Muscle of leg (tissue), 11 donors: ENCODE measurements around the gene VPS45. TPM values are rescaled to one million over a fixed set of nuclear protein-coding genes. Genes with fewer than 3 reads are reported as not detected.
A peak's percentile ranks its signal among the peaks of the same experiment; 100 is the strongest.

Experiments
- DNase-seq: peaks from one replicate; pipeline ENCODE4 v3.0.0; 2013
- H3K27ac ChIP-seq: one replicate; pipeline ENCODE4 v1.5.1; 2013; ENCODE audit warnings: mild to moderate bottlenecking, low read length, control low read depth
- H3K27me3 ChIP-seq: one replicate; pipeline ENCODE4 v1.6.1; 2013; ENCODE audit warnings: low read length; ENCODE audit not compliant: control insufficient read depth, insufficient read depth
- H3K36me3 ChIP-seq: one replicate; pipeline ENCODE4 v1.6.1; 2013; ENCODE audit warnings: low read length; ENCODE audit not compliant: control insufficient read depth, insufficient read depth
- H3K4me1 ChIP-seq: one replicate; pipeline ENCODE4 v1.6.1; 2013; ENCODE audit warnings: low read length; ENCODE audit not compliant: control insufficient read depth, insufficient read depth
- H3K4me3 ChIP-seq: one replicate; pipeline ENCODE4 v1.5.1; 2013; ENCODE audit warnings: low read length, control low read depth
- H3K9me3 ChIP-seq: replicated peaks from 2 replicates; pipeline ENCODE4 v1.6.1; 2013; ENCODE audit warnings: low read depth, low read length; ENCODE audit not compliant: control insufficient read depth
- WGBS: methylation state at CpG from one replicate; pipeline ENCODE4 v1.1.5; 2013; ENCODE audit warnings: missing lambda C conversion rate; ENCODE audit not compliant: insufficient coverage; 5-methylcytosine and 5-hydroxymethylcytosine counted together
- polyA plus RNA-seq, 8 donors: library from polyadenylated mRNA; unstranded; fragments of 120-200 nt; gene quantifications; one replicate each; pipeline versions ENCODE4 v1.2.1 to v1.2.3, GENCODE V29; 2013; ENCODE audit warnings: inconsistent platforms in 1 of 8, low replicate concordance in 1 of 8; ENCODE audit not compliant: insufficient read length in 8 of 8, insufficient read depth in 1 of 8
- total RNA-seq: library from RNA; stranded (reverse); fragments of 120-200 nt; gene quantifications from one replicate; pipeline ENCODE4 v1.2.4, GENCODE V29; 2013

Gene VPS45
- total and polyA plus RNA-seq, 9 donors = 39.5 to 48.7 (median 45.1) TPM

GRCh38 chr1:150087415-150087814 lies 19.8 kb downstream of the VPS45 start:
- Histone ChIP-seq H3K36me3 (peaks cover 23% of the 10 kb centered on the region), H3K27me3 (no peaks in the 10 kb centered on the region), H3K4me3 (no peak overlapping the region), H3K27ac (no peak overlapping the region), H3K9me3 (no peaks in the 10 kb centered on the region), H3K4me1 (no peaks in the 10 kb centered on the region)
- WGBS = 100% methylated on average over 1 of the region's 2 CpGs
- no peak for DNase-seq

- Histone ChIP-seq H3K27me3 (no peaks in the 10 kb centered on the region), H3K9me3 (no peaks in the 10 kb centered on the region), H3K27ac (no peak overlapping the region), H3K4me3 (no peak overlapping the region), H3K4me1 (no peaks in the 10 kb centered on the region), H3K36me3 (peaks cover 11% of the 10 kb centered on the region)
- WGBS = no CpG with 5 or more reads among the region's 3 CpGs
- peak; percentile 20 for DNase-seq
These were observed 22.4 kb downstream of the VPS45 start for GRCh38 chr1:150089846-150090520.

GRCh38 chr1:150092180-150092791 lies 24.7 kb downstream of the VPS45 start:
- DNase-seq = no peak
- Histone ChIP-seq H3K4me3 (no peak overlapping the region), H3K36me3 (peaks cover 13% of the 10 kb centered on the region), H3K9me3 (no peaks in the 10 kb centered on the region), H3K27me3 (no peaks in the 10 kb centered on the region), H3K4me1 (no peaks in the 10 kb centered on the region), H3K27ac (no peak overlapping the region)
- no CpG with 5 or more reads among the region's 3 CpGs for WGBS

- peaks cover 6% of the 10 kb centered on the region for H3K36me3 ChIP-seq
- H3K27me3 ChIP-seq = no peaks in the 10 kb centered on the region
- H3K4me1 ChIP-seq = no peaks in the 10 kb centered on the region
- DNase-seq = peak; percentile 52
- peak overlapping the region; percentile 18 for H3K27ac ChIP-seq
- no peaks in the 10 kb centered on the region for H3K9me3 ChIP-seq
- 100% methylated on average over 1 of the region's 1 CpG for WGBS
- H3K4me3 ChIP-seq = no peak overlapping the region
These were observed 26.2 kb downstream of the VPS45 start for GRCh38 chr1:150093805-150094204.

GRCh38 chr1:150094734-150095265 lies 27.2 kb downstream of the VPS45 start:
- whole genome bisulfite sequencing = no CpG with 5 or more reads among the region's 3 CpGs
- Histone ChIP-seq H3K4me1 (no peaks in the 10 kb centered on the region), H3K36me3 (peaks cover 5% of the 10 kb centered on the region), H3K9me3 (no peaks in the 10 kb centered on the region), H3K27ac (no peak overlapping the region), H3K27me3 (no peaks in the 10 kb centered on the region), H3K4me3 (no peak overlapping the region)
- no peak for DNase-seq

- DNase-seq = peak; percentile 28
- WGBS = no CpG with 5 or more reads among the region's 1 CpG
These were observed 35.4 kb downstream of the VPS45 start for GRCh38 chr1:150102986-150103385.

GRCh38 chr1:150106341-150106740 lies 38.8 kb downstream of the VPS45 start:
- DNase-seq = no peak
- Histone ChIP-seq H3K36me3 (peaks cover 3% of the 10 kb centered on the region), H3K9me3 (no peaks in the 10 kb centered on the region), H3K4me1 (peaks cover 3% of the 10 kb centered on the region), H3K27ac (no peak overlapping the region), H3K4me3 (no peak overlapping the region), H3K27me3 (no peaks in the 10 kb centered on the region)
- 66% methylated on average over 3 of the region's 7 CpGs for WGBS

More at GRCh38 chr1:150102986-150103385, 35.4 kb downstream of the VPS45 start:
- Histone ChIP-seq H3K27me3 (no peaks in the 10 kb centered on the region), H3K36me3 (peaks cover 7% of the 10 kb centered on the region), H3K9me3 (peaks cover 3% of the 10 kb centered on the region), H3K4me3 (no peak overlapping the region), H3K27ac (no peak overlapping the region), H3K4me1 (peaks cover 3% of the 10 kb centered on the region)

- Histone ChIP-seq H3K9me3 (peaks cover 6% of the 10 kb centered on the region), H3K27ac (no peak overlapping the region), H3K4me3 (no peak overlapping the region), H3K36me3 (peaks cover 14% of the 10 kb centered on the region), H3K4me1 (peaks cover 1% of the 10 kb centered on the region), H3K27me3 (no peaks in the 10 kb centered on the region)
- no peak for DNase-seq
- WGBS = 42% methylated on average over 2 of the region's 3 CpGs
These were observed 42.0 kb downstream of the VPS45 start for GRCh38 chr1:150109586-150109985.

GRCh38 chr1:150110116-150110515 lies 42.5 kb downstream of the VPS45 start:
- no peak for DNase-seq
- no peak overlapping the region for H3K4me3 ChIP-seq

GRCh38 chr1:150111670-150112069 lies 44.1 kb downstream of the VPS45 start:
- H3K27ac ChIP-seq = no peak overlapping the region
- H3K36me3 ChIP-seq = peaks cover 14% of the 10 kb centered on the region
- no peak overlapping the region for H3K4me3 ChIP-seq
- peaks cover 13% of the 10 kb centered on the region for H3K9me3 ChIP-seq
- WGBS = no CpG with 5 or more reads among the region's 5 CpGs
- no peaks in the 10 kb centered on the region for H3K4me1 ChIP-seq
- no peak for DNase-seq
- H3K27me3 ChIP-seq = no peaks in the 10 kb centered on the region

More at GRCh38 chr1:150110116-150110515, 42.5 kb downstream of the VPS45 start:
- no peaks in the 10 kb centered on the region for H3K4me1 ChIP-seq
- H3K27ac ChIP-seq = no peak overlapping the region
- no peaks in the 10 kb centered on the region for H3K27me3 ChIP-seq
- peaks cover 8% of the 10 kb centered on the region for H3K9me3 ChIP-seq
- peaks cover 14% of the 10 kb centered on the region for H3K36me3 ChIP-seq
- WGBS = 67% methylated on average over 1 of the region's 2 CpGs
